Skin of body (tissue), 2 donors: Measurements from ENCODE around the gene TMEM156. TPM values are rescaled to one million over a fixed set of nuclear protein-coding genes. Genes with fewer than 3 reads are reported as not detected.

ENCODE experiments used
- DNase-seq: peaks from one replicate; lab custom pipeline; 2025; lab: John Stamatoyannopoulos, UW
- total RNA-seq: library from RNA; depleted of rRNA; stranded (reverse); fragments of >200 nt; gene quantifications from one replicate; pipeline ENCODE4 v1.2.3, GENCODE V29; 2014

Gene TMEM156
- total RNA-seq, 1 donor from 2014 or later = 0.20 TPM

DNA sequence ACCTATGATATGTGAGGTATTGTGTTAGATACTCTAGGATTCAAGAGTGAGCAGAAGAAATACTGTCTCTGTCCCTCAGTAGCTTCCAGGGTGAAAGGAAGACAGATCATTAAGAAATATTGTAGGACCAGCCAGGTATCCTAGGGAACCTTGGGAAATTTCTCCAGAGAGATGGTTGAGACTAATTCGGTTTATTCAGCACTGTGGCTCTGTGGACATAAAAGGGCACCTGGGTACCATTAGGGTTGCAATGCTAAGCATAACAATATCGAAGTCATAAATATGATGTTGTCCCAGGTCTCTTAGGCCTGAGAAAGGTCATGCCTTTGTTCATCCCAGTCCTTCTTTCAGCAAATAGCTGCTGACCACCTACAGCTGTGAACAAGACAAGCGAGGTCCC is 103.6 kb downstream of the TMEM156 start:
- DNase-seq = no peak

DNA sequence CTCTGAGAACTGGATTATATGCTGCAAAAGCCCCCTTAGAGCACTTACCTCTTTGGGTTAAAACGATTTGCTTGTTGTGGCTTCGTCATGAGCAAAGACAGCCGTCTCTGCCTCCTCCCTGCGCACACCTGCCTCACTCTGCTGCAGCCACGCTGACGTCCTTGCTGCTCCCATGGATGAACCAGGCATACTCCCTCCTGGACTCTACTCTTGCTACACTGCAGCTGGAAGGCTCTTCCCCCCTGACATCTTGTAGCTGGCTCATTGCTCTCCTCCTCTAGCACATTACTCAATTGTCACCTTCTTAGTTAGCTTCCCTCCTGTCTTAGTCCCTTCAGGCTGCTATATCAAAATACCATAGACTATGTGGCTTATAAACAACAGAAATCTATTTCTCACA is 105.3 kb downstream of the TMEM156 start:
- no peak for DNase-seq

DNA sequence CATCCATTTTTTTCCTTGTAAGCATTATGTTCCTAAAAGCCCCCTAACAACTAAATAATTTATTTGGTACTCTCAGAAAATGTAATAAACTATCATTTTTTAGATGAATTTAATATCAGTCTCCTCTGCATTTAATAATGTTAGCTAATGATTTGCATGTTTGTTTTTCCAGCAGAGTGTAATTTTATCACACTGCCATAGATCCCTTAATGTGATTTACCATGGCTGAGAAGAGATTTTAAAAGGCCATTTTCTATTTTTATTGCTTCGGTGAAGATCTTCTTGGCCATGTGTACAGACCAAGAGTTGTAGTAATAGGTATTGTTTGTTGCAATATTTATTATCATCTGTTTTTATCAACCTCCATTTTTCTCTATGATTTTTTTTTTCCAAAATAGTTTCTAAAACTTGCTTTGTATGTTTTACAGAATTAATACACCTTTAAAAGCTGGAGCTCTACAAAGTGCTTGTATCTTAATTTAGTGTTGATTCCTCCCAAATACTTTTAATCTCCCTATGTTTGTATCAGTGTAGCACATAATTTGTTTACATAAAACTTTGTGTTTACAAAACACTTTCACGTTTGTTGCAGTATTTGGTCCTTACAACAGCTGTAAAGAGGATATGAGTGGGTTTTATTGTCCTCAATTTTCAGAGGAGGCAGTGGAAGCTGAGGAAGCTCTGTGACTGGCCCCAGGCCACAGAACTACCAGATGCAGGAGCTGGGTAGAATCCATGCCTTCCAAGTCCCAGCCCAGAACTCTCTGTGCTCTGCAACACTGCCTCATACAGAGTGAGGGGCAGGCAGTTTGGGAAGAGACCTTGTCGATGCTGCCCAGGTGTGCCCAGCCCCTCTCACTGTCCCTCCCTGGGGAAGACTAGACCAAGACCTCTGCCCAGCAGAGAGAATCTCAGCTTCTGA is 106.5 kb downstream of the TMEM156 start:
- DNase-seq = no peak

DNA sequence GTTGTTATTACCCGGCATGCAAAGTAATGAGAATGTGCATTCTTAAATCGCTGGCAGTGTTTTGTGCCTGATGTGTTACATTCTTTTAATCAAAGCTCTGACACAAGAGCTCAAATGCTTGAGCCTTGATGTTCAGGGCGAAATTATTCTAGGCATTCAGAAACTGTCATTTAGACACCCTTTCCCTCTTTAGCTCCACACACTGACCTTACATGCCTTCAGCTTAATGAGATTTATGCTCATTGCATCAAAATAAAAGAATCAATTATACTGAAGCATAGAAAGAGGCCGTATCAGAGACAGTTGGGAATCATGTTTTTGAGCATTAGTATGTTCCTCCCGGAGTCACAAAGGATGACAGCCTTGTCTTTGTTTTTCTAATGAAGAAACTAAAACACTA is 107.9 kb downstream of the TMEM156 start:
- no peak for DNase-seq

DNA sequence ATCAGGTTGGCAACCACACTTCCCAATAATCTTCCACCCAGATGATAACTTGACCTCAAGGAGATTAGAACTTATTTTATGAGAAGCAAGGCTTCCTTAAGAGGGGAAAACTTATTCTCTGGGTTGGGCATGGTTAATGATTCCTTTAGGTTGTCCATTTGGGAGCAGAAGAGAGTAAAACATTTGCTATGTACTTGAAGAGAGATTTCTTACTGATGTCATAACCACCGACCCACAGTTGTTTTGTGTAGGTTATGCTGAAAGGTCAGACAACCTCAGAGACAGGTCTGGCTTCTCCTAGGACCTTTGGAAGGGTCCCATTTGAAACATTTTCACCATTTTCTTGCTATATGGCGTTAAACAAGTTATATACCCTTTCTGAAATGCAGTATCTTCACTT is 108.5 kb downstream of the TMEM156 start:
- no peak for DNase-seq

DNA sequence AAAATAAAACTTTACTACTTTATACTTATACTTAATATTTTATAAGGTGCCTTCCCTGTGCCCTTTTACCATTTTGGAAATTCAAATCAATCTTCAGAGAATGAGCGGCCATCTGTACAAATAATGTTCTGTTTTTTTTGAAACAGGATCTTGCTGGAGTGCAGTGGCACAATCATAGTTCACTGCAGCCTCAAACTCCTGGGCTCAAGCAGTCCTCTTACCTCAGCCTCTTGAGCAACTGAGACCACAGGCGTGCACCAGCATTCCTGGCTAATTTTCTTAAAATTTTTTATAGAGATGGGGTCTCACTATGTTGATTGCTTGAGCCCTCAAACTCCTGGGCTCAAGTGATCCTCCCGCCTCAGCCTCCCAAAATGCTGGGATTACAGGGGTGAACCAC is 111.1 kb downstream of the TMEM156 start:
- no peak for DNase-seq

DNA sequence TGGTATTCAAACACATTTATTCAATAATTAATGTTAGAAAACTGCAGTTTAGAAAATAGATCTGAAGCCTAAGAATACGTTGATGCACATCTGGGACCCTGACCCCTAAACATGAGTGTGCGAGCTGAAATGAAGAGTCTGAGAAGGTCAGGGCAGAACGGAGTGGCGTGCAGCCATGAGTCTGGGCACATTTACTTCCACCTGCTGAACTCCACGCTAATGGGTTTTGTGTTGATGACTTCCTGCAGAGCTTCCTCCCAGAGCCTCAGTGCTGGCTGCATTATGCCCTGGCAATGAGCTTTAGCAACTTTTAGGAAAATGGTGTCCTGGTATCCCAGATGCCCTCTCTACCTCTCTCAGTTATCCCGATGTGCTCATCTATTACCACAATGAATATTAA is 111.5 kb downstream of the TMEM156 start:
- DNase-seq = no peak

DNA sequence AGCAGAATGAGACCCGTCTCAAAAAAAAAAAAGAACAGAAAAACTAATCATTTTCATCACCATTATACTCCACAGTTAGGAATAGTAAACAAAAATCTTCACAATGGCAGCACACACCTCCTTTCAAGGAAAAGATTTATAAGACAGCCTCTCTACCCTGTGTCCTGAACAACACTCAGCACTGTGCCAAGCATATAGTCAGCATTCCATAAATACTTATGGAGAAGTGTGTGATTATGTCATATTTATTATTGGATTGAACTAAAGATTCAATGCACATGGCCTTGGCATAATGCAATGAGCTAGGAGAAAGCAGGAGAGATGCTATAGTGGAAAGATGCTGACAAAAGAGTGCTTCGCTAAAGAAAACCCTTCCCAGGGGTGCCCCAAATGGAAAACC is 112.0 kb downstream of the TMEM156 start:
- DNase-seq = no peak

DNA sequence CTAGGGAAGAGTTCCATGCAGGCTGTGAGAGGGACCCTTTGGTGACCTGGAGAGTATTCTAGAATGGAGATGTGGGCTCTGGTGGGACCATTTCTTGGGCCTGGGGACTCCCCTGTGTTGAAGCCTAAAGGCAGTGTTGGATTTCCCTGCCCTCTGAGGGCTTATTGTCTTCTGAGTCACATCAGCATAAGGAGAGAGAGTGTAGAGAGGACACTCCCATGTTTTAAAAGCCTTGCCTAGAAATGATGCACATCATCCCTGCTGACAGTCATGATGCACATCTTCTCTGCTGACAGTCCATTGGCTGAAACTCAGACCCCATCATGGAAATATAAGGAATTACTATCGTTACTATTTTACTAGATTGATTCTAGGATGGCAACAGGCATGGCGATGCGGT is 112.7 kb downstream of the TMEM156 start:
- DNase-seq = no peak

DNA sequence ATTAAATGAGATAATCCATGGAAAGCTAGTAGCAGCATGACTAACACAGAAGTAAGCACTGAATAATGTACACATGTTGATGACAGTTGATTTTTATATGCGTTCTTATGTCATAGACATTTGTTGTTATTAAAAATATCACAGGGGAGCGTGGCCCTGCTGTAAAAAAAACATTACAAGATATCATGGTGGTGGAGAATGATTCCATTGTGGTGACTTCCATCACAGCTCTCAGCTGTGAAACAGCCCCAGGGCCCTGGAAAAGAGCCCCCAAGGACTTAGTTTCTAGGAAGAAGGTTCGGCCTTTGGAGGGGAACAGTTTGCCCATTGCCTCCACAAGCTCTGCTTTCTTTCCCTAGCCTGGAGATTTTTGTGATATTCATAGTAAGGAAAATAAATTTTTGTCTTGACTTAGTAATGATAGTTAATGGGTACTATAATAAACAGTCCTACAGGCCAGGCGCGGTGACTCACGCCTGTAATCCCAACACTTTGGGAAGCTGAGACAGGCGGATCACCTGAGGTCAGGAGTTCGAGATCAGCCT is 114.7 kb downstream of the TMEM156 start:
- no peak for DNase-seq

Other genes with a start within 250 kb of the TMEM156 start
- 0.59 TPM for gene TLR10, start 249.4 kb downstream of the TMEM156 start, total RNA-seq
- gene TLR1, start 227.6 kb downstream of the TMEM156 start, total RNA-seq = 12.6 TPM
- gene TLR6, start 175.6 kb downstream of the TMEM156 start, total RNA-seq = 2.9 TPM
- gene FAM114A1, start 164.6 kb downstream of the TMEM156 start, total RNA-seq = 82.3 TPM
- 19.9 TPM for gene KLHL5, start 29.8 kb upstream of the TMEM156 start, total RNA-seq
- gene WDR19, start 150.1 kb upstream of the TMEM156 start, total RNA-seq = 38.3 TPM